ENCODE results near the gene ZRANB3. TPM values are rescaled to one million over a fixed set of nuclear protein-coding genes. Genes with fewer than 3 reads are reported as not detected.

The ZRANB3 gene
- total RNA-seq, 1 donor from 2014 or later, result 16.5 TPM

DNA sequence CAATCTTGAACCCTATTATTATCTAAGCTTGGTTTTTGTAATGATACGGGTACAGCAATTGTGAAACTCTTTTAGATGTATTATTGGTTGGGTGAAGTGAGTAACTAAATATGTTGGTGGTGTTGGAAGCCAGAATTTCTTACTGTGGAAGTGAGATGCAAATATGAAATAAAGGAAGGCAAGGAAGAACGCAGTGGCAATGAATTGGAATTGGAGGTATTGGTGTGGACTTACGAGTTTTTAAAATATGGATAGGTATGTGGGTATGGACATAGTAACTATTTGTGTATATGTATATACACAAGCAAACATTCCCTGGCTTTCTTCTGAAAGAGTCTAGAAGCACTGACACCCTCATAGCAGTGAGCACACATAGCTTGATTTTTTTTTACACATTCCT, 373.2 kb downstream of the ZRANB3 start:
- Mint-ChIP-seq H3K4me3 (no peak overlapping the region), H3K27ac (no peak overlapping the region), H3K4me1 (no peaks in the 10 kb centered on the region), H3K9me3 (no peaks in the 10 kb centered on the region), H3K36me3 (peaks cover 53% of the 10 kb centered on the region), H3K27me3 (ENCODE audit: low read depth) (no peaks in the 10 kb centered on the region)
- no peak for TF ChIP-seq CTCF (IDR thresholded peaks at IDR 0.05; ENCODE audit: unreplicated experiment)
- no peak for DNase-seq (ENCODE audit: low spot score in 2 of 2, unreplicated experiment in 2 of 2)

DNA sequence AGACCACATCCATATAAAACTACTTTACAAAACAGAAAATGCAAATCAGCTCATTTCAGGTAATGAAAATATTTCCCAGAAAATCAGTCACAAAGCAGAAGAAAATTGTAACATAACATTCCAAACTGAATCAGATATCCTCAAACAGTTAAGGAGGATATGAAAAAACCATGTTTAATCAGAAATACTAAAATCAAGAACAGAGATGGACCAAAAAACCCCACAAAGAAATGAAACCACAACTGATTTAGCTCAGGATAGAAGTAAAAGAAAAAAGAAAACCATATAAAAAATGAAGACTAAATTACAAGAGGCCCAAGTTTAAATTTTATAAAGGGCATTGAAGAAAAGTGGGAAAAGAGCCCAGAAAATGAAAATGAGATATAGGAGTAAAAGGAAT, 376.1 kb downstream of the ZRANB3 start:
- H3K36me3 Mint-ChIP-seq, result peaks cover 59% of the 10 kb centered on the region
- H3K4me3 Mint-ChIP-seq, result no peak overlapping the region
- H3K27ac Mint-ChIP-seq, result no peak overlapping the region

GRCh38 chr2:135152361-135152760, 378.7 kb downstream of the ZRANB3 start:
- no peaks in the 10 kb centered on the region for H3K27me3 Mint-ChIP-seq (ENCODE audit: low read depth)
- H3K36me3 Mint-ChIP-seq, result peaks cover 41% of the 10 kb centered on the region
- DNase-seq (ENCODE audit: low spot score in 2 of 2, unreplicated experiment in 2 of 2), result no peak
- H3K4me1 Mint-ChIP-seq, result peaks cover 5% of the 10 kb centered on the region
- no peak overlapping the region for H3K27ac Mint-ChIP-seq
- no peak for TF ChIP-seq CTCF (IDR thresholded peaks at IDR 0.05; ENCODE audit: unreplicated experiment)
- H3K4me3 Mint-ChIP-seq, result no peak overlapping the region
- no peaks in the 10 kb centered on the region for H3K9me3 Mint-ChIP-seq

More for the DNA sequence above, 376.1 kb downstream of the ZRANB3 start:
- no peaks in the 10 kb centered on the region for H3K27me3 Mint-ChIP-seq (ENCODE audit: low read depth)
- DNase-seq (ENCODE audit: low spot score in 2 of 2, unreplicated experiment in 2 of 2), result no peak
- no peak for TF ChIP-seq CTCF (IDR thresholded peaks at IDR 0.05; ENCODE audit: unreplicated experiment)
- peaks cover 5% of the 10 kb centered on the region for H3K4me1 Mint-ChIP-seq
- H3K9me3 Mint-ChIP-seq, result no peaks in the 10 kb centered on the region

- no peak overlapping the region for H3K27ac Mint-ChIP-seq
- H3K4me3 Mint-ChIP-seq, result no peak overlapping the region
- H3K4me1 Mint-ChIP-seq, result peaks cover 5% of the 10 kb centered on the region
- H3K36me3 Mint-ChIP-seq, result peaks cover 38% of the 10 kb centered on the region
- DNase-seq (ENCODE audit: low spot score in 2 of 2, unreplicated experiment in 2 of 2), result no peak
- TF ChIP-seq CTCF (IDR thresholded peaks at IDR 0.05; ENCODE audit: unreplicated experiment), result no peak
- H3K27me3 Mint-ChIP-seq (ENCODE audit: low read depth), result no peaks in the 10 kb centered on the region
- no peaks in the 10 kb centered on the region for H3K9me3 Mint-ChIP-seq
Measured at GRCh38 chr2:135151615-135152014, 379.4 kb downstream of the ZRANB3 start.

- no peak for DNase-seq (ENCODE audit: low spot score in 2 of 2, unreplicated experiment in 2 of 2)
- H3K27me3 Mint-ChIP-seq (ENCODE audit: low read depth), result no peaks in the 10 kb centered on the region
- peaks cover 35% of the 10 kb centered on the region for H3K36me3 Mint-ChIP-seq
Measured at GRCh38 chr2:135150725-135151124, 380.3 kb downstream of the ZRANB3 start.

More at GRCh38 chr2:135150725-135151124, 380.3 kb downstream of the ZRANB3 start:
- no peak for TF ChIP-seq CTCF (IDR thresholded peaks at IDR 0.05; ENCODE audit: unreplicated experiment)
- Mint-ChIP-seq H3K27ac (no peak overlapping the region), H3K9me3 (no peaks in the 10 kb centered on the region), H3K4me1 (peaks cover 5% of the 10 kb centered on the region), H3K4me3 (no peak overlapping the region)
